SK-N-SH (cell line): Measurements from ENCODE around the gene RIN3. TPM values are rescaled to one million over a fixed set of nuclear protein-coding genes. Genes with fewer than 3 reads are reported as not detected.
A peak's percentile ranks its signal among the peaks of the same experiment; 100 is the strongest.

Experiments used
- CTCF ChIA-PET: fragments of 300-600, 350-600 bp; formaldehyde crosslinking; extraction: SDS; loops from one replicate; lab custom pipeline; 2021; lab: Yijun Ruan, JAX
- POLR2A ChIA-PET: fragments of 350-600 bp; sonication (Branson Sonifier 250); formaldehyde crosslinking; extraction: SDS; loops from one replicate; lab custom pipeline; 2020; ENCODE audit warnings: antibody characterized with exemption, inconsistent platforms; lab: Yijun Ruan, JAX
- DNase-seq: peaks from one replicate; pipeline ENCODE4 v3.0.0; 2012
- H2AFZ ChIP-seq: fragments of 200-600 bp; sonication (generic); 2 replicates; pipeline ENCODE4 v1.8.1; 2016; ENCODE audit warnings: antibody characterized with exemption, mild to moderate bottlenecking, low read depth
- H3F3A ChIP-seq: fragments of 200-600 bp; sonication (generic); replicated peaks from 2 replicates; pipeline ENCODE3; 2016; ENCODE audit warnings: antibody characterized with exemption, mild to moderate bottlenecking; ENCODE audit not compliant: insufficient read depth
- H3K27ac ChIP-seq, 2 experiments: fragments of 200-500 bp in 1 of 2; fragments of 200-600 bp in 1 of 2; sonication (Bioruptor generic) in 1 of 2; sonication (generic), shearing (Covaris generic) in 1 of 2; 2 replicates each; pipeline versions ENCODE4 v1.5.1 to v1.6.1; 2014 to 2016; ENCODE audit warnings: low read depth in 2 of 2, inconsistent platforms in 1 of 2, low read length in 1 of 2, mild to moderate bottlenecking in 1 of 2, mixed read lengths in 1 of 2
- H3K27me3 ChIP-seq: fragments of 200-600 bp; sonication (generic), shearing (Covaris generic); 2 replicates; pipeline ENCODE4 v1.6.1; 2016; ENCODE audit warnings: mixed run types; ENCODE audit not compliant: insufficient read depth
- H3K36me3 ChIP-seq, 2 experiments: fragments of 200-500 bp in 1 of 2; fragments of 200-600 bp in 1 of 2; sonication (Bioruptor generic) in 1 of 2; sonication (generic) in 1 of 2; replicated peaks in 1 of 2; 2 replicates each; pipeline versions ENCODE3 to v1.5.1; 2014 to 2016; ENCODE audit warnings: low read length in 1 of 2, mild to moderate bottlenecking in 1 of 2; ENCODE audit not compliant: insufficient read depth in 2 of 2, control insufficient read depth in 1 of 2
- H3K4me1 ChIP-seq, 2 experiments: fragments of 200-500 bp in 1 of 2; fragments of 200-600 bp in 1 of 2; sonication (Bioruptor generic) in 1 of 2; sonication (generic), shearing (Covaris generic) in 1 of 2; 2 replicates each; pipeline versions ENCODE4 v1.5.1 to v1.6.1; 2014 to 2016; ENCODE audit warnings: low read depth in 1 of 2, low read length in 1 of 2, mixed run types in 1 of 2; ENCODE audit not compliant: insufficient read depth in 2 of 2, control insufficient read depth in 1 of 2
- H3K4me2 ChIP-seq: fragments of 200-600 bp; sonication (generic), shearing (Covaris generic); 2 replicates; pipeline ENCODE4 v1.6.1; 2017; ENCODE audit warnings: mixed run types
- H3K4me3 ChIP-seq, 2 experiments: fragments of 200-500 bp in 1 of 2; fragments of 200-600 bp in 1 of 2; sonication (Bioruptor generic) in 1 of 2; sonication (generic), shearing (Covaris generic) in 1 of 2; 2 replicates each; pipeline versions ENCODE4 v1.5.1 to v1.8.1; 2014 to 2016; ENCODE audit warnings: low read depth in 2 of 2, inconsistent platforms in 1 of 2, low read length in 1 of 2, mild to moderate bottlenecking in 1 of 2, mixed read lengths in 1 of 2, moderate library complexity in 1 of 2
- H3K79me2 ChIP-seq: fragments of 200-600 bp; sonication (generic); 2 replicates; pipeline ENCODE4 v1.8.1; 2017; ENCODE audit warnings: mild to moderate bottlenecking; ENCODE audit not compliant: insufficient read depth
- H3K9ac ChIP-seq: fragments of 200-600 bp; sonication (generic); 2 replicates; pipeline ENCODE4 v1.6.1; 2017; ENCODE audit warnings: mixed run types
- H3K9me2 ChIP-seq: fragments of 200-600 bp; sonication (generic); 2 replicates; pipeline ENCODE4 v1.6.1; 2017; ENCODE audit warnings: mixed run types
- H3K9me3 ChIP-seq: fragments of 200-600 bp; sonication (generic); 2 replicates; pipeline ENCODE4 v1.6.1; 2017; ENCODE audit warnings: mixed run types, mild to moderate bottlenecking, moderate library complexity
- H4K20me1 ChIP-seq: fragments of 200-600 bp; sonication (generic); 2 replicates; pipeline ENCODE4 v1.6.1; 2017; ENCODE audit warnings: mild to moderate bottlenecking, mixed run types; ENCODE audit not compliant: insufficient read depth
- NRF1 ChIP-seq: IDR thresholded peaks from 2 replicates; pipeline ENCODE4 v1.6.1; 2012; ENCODE audit warnings: low read depth, mild to moderate bottlenecking, low read length
- RAD21 ChIP-seq: IDR thresholded peaks from 2 replicates; pipeline ENCODE4 v1.6.1; 2012; ENCODE audit warnings: mild to moderate bottlenecking, low read length
- RCOR1 ChIP-seq: fragments of 150-350 bp; IDR thresholded peaks from 2 replicates; pipeline ENCODE4 v1.6.1; 2017; ENCODE audit warnings: antibody characterized with exemption, low read length
- SMC3 ChIP-seq: IDR thresholded peaks from 2 replicates; pipeline ENCODE4 v1.6.1; 2012; ENCODE audit warnings: low read depth, low read length, improper control_type of control experiment
- TCF12 ChIP-seq: IDR thresholded peaks from 2 replicates; pipeline ENCODE4 v1.4.0; 2012
- TEAD4 ChIP-seq: IDR thresholded peaks from 2 replicates; pipeline ENCODE4 v1.4.0; 2012; ENCODE audit warnings: mild to moderate bottlenecking, borderline replicate concordance; ENCODE audit not compliant: insufficient read depth
- WGBS: methylation state at CpG from one replicate; pipeline ENCODE4 v1.1.6; 2017; ENCODE audit warnings: low lambda C conversion rate; 5-methylcytosine and 5-hydroxymethylcytosine counted together
- polyA plus RNA-seq, 3 experiments: library from polyadenylated mRNA; depleted of rRNA; stranded (reverse); fragments of >200 nt; gene quantifications; 2 replicates each; pipeline ENCODE4 v1.2.3, GENCODE V29; 2012
- TF ChIP-seq, protein P1 (sequence below): IDR thresholded peaks from 2 replicates; pipeline ENCODE4; 2012
- TF ChIP-seq, protein P2 (sequence below): IDR thresholded peaks from 2 replicates; pipeline ENCODE4 v1.4.0; 2012; ENCODE audit warnings: low read depth, borderline replicate concordance
- TF ChIP-seq, protein P3 (sequence below): fragments of 200-600 bp; sonication (generic); IDR thresholded peaks from 2 replicates; pipeline ENCODE4 v1.6.1; 2017; ENCODE audit warnings: antibody characterized with exemption, mild to moderate bottlenecking, moderate library complexity
- TF ChIP-seq, protein P4 (sequence below): fragments of 150-350 bp; IDR thresholded peaks from 2 replicates; pipeline ENCODE4 v1.6.1; 2017; ENCODE audit warnings: antibody characterized with exemption, low read length, low read depth, borderline replicate concordance

RIN3 gene
- polyA plus RNA-seq, 1 of the 3 experiments (the other 2 are of a cell fraction), result 12.4 TPM

DNA sequence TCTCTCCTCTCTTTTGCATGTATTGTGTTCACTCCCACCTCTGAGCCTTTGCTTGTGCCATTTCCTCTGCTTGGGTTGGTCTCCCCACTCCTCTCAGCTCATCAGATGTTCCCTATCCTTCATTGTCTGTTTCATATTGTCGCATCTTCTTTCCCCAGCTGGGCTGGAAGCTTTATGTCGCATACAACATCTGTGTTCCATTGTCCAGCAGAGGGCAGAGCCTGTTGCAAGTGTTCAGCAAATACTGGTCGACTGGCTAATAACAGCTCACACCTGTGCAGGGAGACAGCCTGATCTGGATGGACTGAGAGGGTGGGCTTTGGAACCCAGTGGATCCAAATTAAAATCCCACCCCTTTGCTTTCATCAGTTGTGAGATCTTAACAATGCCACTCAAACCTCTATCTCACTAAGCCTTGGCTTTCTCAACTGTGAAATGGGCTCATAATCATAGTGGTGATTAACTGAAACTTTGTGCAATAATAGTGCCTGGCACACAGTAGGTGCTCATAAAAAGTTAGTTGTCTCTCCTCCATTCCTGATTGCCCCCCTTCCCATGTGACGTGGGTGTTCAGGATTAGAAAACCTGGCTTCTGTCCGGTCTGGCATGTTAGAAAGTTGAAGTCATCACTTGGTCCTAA, 75.8 kb downstream of the RIN3 start:
- no peaks in the 10 kb centered on the region for H3K79me2 ChIP-seq
- no peaks in the 10 kb centered on the region for H4K20me1 ChIP-seq
- peaks cover 21% of the 10 kb centered on the region for H3F3A ChIP-seq
- WGBS, result 72% methylated on average over 5 of the region's 5 CpGs
- no peak overlapping the region for H3K4me2 ChIP-seq
- no peak overlapping the region for H3K9ac ChIP-seq
- no peaks in the 10 kb centered on the region for H3K9me2 ChIP-seq
- DNase-seq, result no peak
- TF ChIP-seq SMC3 (peak; percentile 37), RAD21 (peak; percentile 47)
- TF ChIP-seq, protein P1, sequence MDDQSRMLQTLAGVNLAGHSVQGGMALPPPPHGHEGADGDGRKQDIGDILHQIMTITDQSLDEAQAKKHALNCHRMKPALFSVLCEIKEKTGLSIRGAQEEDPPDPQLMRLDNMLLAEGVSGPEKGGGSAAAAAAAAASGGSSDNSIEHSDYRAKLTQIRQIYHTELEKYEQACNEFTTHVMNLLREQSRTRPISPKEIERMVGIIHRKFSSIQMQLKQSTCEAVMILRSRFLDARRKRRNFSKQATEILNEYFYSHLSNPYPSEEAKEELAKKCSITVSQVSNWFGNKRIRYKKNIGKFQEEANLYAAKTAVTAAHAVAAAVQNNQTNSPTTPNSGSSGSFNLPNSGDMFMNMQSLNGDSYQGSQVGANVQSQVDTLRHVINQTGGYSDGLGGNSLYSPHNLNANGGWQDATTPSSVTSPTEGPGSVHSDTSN, result no peak
- TF ChIP-seq, protein P2, sequence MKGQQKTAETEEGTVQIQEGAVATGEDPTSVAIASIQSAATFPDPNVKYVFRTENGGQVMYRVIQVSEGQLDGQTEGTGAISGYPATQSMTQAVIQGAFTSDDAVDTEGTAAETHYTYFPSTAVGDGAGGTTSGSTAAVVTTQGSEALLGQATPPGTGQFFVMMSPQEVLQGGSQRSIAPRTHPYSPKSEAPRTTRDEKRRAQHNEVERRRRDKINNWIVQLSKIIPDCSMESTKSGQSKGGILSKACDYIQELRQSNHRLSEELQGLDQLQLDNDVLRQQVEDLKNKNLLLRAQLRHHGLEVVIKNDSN, result no peak
- TF ChIP-seq, protein P3, sequence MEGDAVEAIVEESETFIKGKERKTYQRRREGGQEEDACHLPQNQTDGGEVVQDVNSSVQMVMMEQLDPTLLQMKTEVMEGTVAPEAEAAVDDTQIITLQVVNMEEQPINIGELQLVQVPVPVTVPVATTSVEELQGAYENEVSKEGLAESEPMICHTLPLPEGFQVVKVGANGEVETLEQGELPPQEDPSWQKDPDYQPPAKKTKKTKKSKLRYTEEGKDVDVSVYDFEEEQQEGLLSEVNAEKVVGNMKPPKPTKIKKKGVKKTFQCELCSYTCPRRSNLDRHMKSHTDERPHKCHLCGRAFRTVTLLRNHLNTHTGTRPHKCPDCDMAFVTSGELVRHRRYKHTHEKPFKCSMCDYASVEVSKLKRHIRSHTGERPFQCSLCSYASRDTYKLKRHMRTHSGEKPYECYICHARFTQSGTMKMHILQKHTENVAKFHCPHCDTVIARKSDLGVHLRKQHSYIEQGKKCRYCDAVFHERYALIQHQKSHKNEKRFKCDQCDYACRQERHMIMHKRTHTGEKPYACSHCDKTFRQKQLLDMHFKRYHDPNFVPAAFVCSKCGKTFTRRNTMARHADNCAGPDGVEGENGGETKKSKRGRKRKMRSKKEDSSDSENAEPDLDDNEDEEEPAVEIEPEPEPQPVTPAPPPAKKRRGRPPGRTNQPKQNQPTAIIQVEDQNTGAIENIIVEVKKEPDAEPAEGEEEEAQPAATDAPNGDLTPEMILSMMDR, result peak; percentile 45
- TF ChIP-seq, protein P4, sequence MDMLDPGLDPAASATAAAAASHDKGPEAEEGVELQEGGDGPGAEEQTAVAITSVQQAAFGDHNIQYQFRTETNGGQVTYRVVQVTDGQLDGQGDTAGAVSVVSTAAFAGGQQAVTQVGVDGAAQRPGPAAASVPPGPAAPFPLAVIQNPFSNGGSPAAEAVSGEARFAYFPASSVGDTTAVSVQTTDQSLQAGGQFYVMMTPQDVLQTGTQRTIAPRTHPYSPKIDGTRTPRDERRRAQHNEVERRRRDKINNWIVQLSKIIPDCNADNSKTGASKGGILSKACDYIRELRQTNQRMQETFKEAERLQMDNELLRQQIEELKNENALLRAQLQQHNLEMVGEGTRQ, result no peak
- no peak overlapping the region for H3K27ac ChIP-seq
- peaks cover 0 to 21% of the 10 kb centered on the region in 2 experiments; a peak in 2 of 4 replicates for H3K4me1 ChIP-seq
- POLR2A ChIA-PET, result no interaction called here
- CTCF ChIA-PET, result interaction anchor here (1.1 to 1.2 kb wide), 5 partner anchors 9 to 94 kb away, joined by 3 to 8 read pairs (median 4); no protein-coding TSS in a partner anchor
- no peak overlapping the region for H2AFZ ChIP-seq
- no peak overlapping the region for H3K4me3 ChIP-seq
- no peaks in the 10 kb centered on the region for H3K27me3 ChIP-seq
- peaks cover 0 to 26% of the 10 kb centered on the region in 2 experiments for H3K36me3 ChIP-seq
- H3K9me3 ChIP-seq, result no peaks in the 10 kb centered on the region

DNA sequence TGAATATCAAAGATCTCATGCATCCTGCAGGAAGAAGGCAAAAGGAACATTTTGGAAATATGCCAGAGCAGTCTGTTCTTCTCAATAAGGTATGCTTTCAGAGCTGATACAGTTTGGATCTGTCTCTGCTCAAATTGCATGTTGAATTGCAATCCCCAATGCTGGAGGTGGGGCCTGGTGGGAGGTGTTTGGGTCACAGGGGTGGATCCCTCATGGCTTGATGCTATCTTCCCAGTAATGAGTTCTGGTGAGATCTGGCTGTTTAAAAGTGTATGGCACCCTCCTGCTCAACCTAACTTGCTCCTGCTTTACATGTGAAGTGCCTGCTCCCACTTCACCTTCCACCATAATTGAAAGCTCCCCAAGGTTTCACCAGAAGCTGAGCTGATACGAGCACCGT, 76.6 kb downstream of the RIN3 start:
- no peak overlapping the region for H2AFZ ChIP-seq
- H3K79me2 ChIP-seq, result no peaks in the 10 kb centered on the region
- WGBS, result 73% methylated on average over 2 of the region's 2 CpGs
- H3K27me3 ChIP-seq, result no peaks in the 10 kb centered on the region
- no peak overlapping the region for H3K9ac ChIP-seq
- TF ChIP-seq TEAD4, result no peak
- no peak for TF ChIP-seq RCOR1
- no peak for TF ChIP-seq NRF1
- TF ChIP-seq RAD21, result no peak
- TF ChIP-seq, protein P1, result no peak
- TF ChIP-seq TCF12, result no peak
- TF ChIP-seq, all 33 proteins: peak for 0
- ChIA-PET CTCF (interaction anchor here (0.6 to 1.2 kb wide), 3 partner anchors 8 to 120 kb away, joined by 3 to 4 read pairs (median 3); no protein-coding TSS in a partner anchor), POLR2A (no interaction called here)
- Histone ChIP-seq H3K4me3 (no peak overlapping the region), H3K36me3 (peaks cover 0 to 26% of the 10 kb centered on the region in 2 experiments), H3K4me2 (no peak overlapping the region), H3F3A (peaks cover 16% of the 10 kb centered on the region), H3K27ac (no peak overlapping the region), H3K4me1 (peaks cover 0 to 21% of the 10 kb centered on the region in 2 experiments; a peak in 2 of 4 replicates), H3K9me2 (no peaks in the 10 kb centered on the region), H4K20me1 (no peaks in the 10 kb centered on the region), H3K9me3 (no peaks in the 10 kb centered on the region)
- DNase-seq, result no peak
